Activated CD4-positive, alpha-beta T cell treated with anti-CD3 and anti-CD28 coated beads, Interleukin-2, amount 50 U/mL, for 48 hours (primary cell): Measurements from ENCODE around the gene PARVG.

Experiments used
- DNase-seq, 2 experiments: peaks; one replicate each; pipeline ENCODE4 v3.0.0-alpha.2; 2020

The PARVG gene

DNA sequence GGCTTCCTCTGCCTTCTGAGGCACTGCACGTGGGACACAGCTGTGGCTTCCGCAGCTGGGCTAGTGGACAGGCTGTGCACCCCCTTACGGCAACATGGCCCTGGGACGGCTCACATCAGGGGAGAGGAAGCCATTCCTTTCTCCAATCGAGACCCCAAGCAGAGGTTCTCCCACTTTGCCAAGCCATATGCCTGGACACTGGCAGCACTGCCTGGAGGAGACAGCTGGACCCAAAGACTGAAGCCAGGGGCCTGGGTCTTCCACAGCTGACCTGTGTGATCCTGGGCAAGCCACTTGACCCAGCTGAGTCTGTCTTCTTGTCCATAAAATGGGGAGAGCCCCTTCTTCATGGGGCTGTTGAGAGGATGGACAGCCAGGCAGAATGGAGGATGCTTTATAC, 66.6 kb downstream of the PARVG start:
- DNase-seq, result no peak

DNA sequence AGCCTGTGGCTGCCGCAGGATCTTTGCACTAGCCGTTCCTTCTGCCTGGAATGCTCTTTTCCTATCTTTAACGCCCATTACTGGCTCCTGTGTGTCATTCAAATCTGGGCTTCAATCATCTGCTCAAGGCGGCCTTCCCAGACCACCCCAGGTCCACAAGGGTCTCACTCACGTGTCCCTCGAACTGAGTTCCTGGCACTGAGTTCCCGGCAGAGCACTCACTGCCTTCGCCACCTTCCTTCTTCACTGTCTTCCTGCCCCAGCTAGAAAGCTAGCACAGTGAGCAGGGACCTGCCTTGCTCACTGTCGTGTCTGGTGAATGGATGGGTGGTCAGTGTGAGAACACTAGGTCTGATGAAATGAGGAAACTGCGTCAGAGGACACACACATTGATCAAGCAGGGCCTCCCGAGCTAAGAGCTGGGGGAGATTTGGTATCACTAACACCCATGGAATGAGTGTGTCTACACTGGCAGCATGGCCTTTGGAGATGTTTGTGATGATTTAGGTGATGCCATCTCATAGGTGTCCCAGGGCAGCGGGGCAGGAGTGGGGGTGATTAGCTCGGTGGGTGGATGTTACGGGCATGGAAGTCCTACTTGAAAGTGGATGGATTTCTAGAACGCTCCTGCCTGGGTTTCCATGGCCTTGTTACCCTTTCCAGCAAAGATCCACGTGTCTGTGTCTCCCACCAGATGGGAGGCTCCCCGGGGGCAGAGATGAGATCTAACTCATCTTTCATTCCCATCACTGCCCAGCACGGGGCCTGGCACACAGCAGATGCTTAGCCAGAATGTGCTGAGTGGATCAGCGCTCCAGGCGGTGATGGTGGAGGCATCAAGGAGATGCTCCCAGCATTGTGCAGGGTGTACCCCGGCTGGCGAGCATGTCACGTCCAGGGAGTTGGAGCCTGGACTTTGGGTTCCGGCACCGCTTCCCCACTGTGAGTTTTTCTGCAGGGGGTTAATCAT, 67.5 kb downstream of the PARVG start:
- no peak for DNase-seq

GRCh38 chr22:44248926-44249325, 68.2 kb downstream of the PARVG start:
- DNase-seq, result no peak

DNA sequence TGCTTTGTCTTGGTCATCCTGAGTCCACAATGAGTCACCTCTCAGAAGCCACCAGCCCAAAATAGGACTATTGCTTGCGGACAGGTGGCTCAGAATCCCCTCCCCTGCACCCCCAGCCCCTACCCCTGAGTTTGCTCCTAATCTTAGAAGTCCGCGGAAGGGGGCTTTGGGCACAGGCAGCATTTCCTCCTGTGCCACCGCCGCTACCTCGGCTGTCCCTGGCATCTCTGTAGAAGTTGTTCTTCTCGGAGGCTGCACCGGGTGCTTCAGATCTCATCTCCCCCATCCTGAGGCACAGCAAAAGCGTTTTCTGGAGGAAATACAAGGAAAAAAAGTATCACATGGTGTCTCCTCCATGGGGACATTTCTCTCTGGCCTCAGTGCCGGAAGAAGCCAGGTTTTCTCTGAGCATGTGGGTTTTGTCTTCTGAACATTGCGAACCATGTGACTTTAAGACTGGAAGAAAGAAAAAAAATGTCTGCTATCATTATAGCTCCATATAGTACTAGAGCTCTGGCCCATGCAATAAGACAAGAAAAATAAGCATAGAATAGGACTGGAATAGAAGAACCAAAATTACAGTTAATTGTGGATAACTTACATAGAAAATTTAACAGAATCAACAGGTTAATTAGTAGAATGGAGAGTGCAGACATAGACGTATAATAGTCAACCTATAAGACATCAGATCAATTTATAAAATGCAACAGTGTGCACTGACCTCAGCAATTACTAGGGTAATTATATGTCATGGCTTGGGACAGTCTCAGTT, 68.8 kb downstream of the PARVG start:
- DNase-seq, result no peak

DNA sequence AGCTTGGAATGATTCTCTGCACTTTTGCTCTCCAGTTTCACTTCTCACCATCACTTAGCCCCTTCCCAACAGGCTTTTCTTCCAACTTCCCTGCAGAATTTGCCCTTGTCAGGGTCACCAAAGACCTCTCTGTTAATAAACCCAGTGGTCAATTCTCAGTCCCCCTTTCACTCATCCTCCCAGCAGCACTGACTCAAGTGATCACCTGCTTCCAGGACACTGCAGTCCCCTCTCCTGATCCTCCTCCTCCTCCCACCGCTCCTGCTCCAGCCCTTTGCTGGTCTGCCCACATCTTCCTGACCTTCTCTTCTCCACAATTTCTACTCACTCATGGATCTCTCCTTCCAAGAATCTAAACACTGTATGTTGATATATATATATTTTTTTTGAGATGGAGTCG, 74.1 kb downstream of the PARVG start:
- no peak for DNase-seq

- no peak for DNase-seq
These were observed 75.4 kb downstream of the PARVG start for GRCh38 chr22:44256085-44256484.

- DNase-seq, result no peak
These were observed 76.1 kb downstream of the PARVG start for GRCh38 chr22:44256556-44257485.
